HG02610 (cell line): ENCODE data around the gene HLA-DOB.

ENCODE experiments used
- ATAC-seq: cut with Tn5 transposase; IDR thresholded peaks from one replicate; pipeline ENCODE4 v1.9.1; 2021; ENCODE audit warnings: mild to moderate bottlenecking, moderate library complexity; ENCODE audit not compliant: unreplicated experiment

The HLA-DOB gene

DNA sequence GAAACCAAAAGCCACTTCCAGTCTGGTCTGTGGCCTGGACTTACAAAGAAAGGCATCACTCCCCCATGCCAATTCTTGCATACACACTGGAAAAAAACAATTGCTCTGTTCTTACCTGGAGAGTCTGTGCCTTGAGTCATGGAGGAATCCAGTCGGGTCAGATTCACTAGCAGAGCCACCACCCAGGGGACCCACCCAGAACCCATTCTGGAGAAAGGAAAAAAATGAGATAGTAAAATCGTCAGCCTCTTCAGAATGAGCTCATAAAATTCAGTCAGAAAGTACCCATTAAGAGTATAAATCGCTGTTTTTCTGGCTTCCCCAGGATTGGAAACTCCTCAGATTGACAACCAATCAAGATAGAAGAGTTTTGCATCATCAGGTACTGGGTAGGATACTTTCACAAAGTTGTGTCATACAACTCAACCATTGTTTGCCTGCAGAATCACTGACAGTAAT is at the start of gene HLA-DOB:
Gene HLA-DOB (minus strand): TSS at position 257 of the 459 bp plus-strand sequence. CDS start 51 bp downstream, at position 206.
- ATAC-seq: peak; percentile 44

DNA sequence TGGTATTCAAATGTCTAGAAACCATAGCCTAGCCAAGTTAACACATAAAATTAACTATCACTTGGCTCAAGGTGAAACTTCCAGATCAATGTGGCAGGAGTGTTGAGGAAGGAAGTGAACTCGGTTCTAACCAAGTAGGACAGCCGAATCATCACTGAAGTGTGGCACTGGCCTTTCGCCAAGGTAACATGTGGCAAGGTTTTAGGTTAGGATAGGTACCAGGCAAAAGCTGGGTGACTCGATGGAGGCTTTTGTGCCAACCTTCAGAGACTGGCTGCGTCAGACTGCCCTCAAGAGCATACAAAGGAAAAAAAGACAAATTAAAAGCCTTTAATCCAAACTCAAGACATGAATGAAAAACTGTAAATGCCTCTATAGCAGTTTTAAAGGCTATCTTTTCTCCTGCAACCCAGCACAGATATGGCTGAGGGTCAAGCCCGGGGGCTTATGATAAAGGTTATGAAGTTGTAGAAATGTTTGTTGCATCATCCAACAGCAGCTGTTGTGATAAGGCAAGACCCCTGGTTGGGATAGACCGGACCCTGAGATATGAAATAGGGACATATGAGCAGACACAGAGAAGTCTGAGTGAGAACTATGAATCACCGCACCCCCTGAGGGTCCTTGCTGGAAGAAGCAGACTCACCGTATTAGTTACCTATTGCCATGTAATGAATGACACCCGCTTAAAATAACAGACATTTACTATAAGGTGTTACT is 49.1 kb upstream of the HLA-DOB start:
- ATAC-seq: no peak

DNA sequence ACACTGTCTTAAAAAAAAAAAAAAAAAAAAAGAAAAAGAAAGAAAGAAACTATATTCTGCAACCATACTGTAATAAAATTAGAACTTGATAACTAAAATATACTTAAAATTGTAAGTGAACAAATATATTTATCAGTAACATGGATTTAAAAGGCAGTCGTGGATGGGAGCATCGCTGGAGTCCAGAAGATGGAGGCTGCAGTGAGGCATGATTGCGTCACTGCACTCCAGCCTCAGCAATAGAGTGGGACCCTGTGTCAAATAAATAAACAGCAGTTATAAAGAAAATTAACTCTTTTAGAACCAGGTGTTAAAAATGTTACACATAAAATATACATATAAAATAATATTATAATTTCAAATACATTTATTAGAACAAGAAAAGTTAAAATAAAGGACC is 45.9 kb upstream of the HLA-DOB start:
- no peak for ATAC-seq

GRCh38 chr6:32860674-32861073 is 43.9 kb upstream of the HLA-DOB start:
- ATAC-seq: no peak

GRCh38 chr6:32858194-32858593 is 41.4 kb upstream of the HLA-DOB start:
- no peak for ATAC-seq

GRCh38 chr6:32857156-32857891 is 40.5 kb upstream of the HLA-DOB start:
- ATAC-seq: no peak

- no peak for ATAC-seq
These were observed 38.8 kb upstream of the HLA-DOB start for GRCh38 chr6:32855467-32856174.

- peak; percentile 12 for ATAC-seq
These were observed 37.8 kb upstream of the HLA-DOB start for GRCh38 chr6:32854376-32855178.

GRCh38 chr6:32853541-32854375 is 37.0 kb upstream of the HLA-DOB start, which contains the start of the genes PSMB9 and TAP1:
Gene PSMB9, plus strand, starts transcription at chr6:32854192. Its CDS starts 38 bp downstream, at chr6:32854230.
Gene TAP1, minus strand, starts transcription at chr6:32853704. Its CDS starts 68 bp downstream, at chr6:32853636.
- peak; percentile 79 for ATAC-seq

DNA sequence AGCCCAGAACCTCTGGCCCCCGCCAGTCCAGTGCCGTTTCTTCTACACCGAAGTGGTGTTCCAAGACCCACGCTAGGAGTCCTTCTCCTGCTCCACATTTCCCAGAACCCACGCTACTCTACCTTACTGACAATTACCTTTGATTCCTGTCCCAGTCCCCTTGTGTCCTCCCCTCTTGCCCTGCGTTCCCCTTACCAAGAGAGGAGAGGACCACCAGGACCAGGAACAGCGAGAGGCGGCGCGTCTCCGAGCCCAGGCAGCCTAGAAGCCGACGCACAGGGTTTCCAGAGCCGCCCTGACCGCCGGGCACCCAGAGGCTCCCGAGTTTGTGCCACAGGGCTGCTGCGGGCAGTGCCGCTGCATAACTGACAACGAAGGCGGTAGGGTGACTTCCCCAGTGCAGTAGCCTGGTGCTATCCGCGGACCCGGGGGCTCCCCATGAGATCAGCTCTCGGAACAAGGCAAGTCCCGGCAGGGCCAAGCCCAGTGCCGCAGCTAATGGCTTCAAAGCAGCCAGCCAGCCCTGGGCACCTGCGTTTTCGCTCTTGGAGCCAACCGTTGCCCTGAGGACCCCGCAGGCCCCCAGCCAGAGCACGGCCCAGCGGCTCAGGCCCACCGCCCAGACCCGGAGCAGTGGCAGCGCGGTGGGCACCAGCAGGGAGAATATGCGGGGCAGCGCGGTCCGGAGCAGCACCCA is 36.2 kb upstream of the HLA-DOB start:
- peak; percentile 31 for ATAC-seq

GRCh38 chr6:32852018-32852843 is 35.4 kb upstream of the HLA-DOB start:
- no peak for ATAC-seq

DNA sequence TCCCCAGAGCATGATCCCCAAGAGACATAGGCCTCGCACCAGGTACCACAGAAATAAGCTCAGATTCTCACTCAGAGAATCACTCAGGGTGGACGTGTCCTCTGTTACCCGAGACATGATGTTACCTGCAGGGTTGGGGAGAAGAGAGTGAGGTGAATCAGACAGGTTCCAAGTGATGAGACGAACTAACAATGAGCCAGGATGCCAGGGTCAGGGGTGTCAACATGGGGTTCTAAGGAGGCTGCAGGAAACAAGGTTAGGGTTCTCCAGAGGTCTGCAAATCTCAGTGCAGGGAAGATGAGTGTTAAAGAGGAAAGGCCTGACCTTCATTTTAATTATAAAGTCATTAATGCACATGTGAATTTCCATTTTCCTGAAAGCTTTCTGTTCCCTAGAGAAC is 34.2 kb upstream of the HLA-DOB start:
- no peak for ATAC-seq

DNA sequence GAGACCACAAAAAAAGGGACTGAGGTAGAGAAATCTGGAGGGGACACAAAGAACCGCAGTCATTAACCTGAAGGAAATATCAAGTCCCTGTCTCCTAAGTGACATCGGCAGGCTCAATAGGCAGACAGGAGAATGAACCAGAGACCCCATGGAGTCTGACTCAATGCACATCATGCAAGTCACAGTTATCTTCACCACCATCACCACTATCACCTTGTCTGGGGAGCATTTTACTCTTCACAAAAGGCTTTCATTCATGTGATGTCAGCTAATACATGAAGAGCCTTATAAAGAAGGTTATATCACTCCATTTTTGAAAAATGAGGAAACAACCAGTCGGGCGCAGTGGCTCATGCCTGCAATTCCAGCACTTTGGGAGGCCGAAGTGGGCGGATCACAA is 32.3 kb upstream of the HLA-DOB start:
- ATAC-seq: no peak

- no peak for ATAC-seq
These were observed 31.0 kb upstream of the HLA-DOB start for GRCh38 chr6:32847795-32848194.

DNA sequence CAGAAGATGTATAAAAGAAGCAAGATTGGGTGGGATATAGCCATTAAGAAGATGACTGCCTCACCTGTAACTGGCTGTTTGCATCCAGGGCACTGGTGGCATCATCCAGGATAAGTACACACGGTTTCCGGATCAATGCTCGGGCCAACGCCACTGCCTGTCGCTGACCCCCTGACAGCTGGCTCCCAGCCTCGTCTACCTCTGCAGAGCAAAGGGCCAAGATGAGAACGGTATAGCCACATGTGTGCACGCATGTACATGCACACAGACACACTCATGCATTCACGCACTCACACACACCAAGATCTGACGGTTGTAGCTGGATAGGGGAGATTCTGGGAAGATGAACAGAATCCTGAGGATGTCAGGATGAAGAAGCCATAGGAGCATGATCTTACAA is 30.2 kb upstream of the HLA-DOB start:
- ATAC-seq: no peak

DNA sequence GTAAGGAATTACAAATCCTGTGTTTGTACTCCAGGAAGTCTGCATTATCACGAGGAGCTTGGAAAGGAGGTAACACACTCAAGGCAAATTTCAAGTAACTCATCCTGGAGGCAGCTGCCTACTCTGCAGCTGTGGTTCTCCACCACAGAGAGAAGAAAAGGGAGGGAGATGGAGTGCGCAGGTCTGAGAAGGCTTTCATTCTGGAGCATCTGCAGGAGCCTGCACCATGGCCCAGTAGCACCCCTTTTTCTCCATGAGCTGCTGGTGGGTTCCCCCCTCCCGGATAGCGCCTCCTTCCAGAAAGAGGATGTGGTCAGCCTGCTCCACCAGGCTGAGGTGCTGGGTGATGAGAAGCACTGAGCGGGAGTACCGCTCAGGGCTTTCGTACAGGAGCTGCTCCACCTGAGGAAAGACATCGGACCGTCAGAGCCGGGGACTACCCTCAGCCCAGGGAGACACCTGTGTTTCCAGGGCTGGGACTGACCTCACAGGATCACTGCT is 28.6 kb upstream of the HLA-DOB start:
- ATAC-seq: no peak

DNA sequence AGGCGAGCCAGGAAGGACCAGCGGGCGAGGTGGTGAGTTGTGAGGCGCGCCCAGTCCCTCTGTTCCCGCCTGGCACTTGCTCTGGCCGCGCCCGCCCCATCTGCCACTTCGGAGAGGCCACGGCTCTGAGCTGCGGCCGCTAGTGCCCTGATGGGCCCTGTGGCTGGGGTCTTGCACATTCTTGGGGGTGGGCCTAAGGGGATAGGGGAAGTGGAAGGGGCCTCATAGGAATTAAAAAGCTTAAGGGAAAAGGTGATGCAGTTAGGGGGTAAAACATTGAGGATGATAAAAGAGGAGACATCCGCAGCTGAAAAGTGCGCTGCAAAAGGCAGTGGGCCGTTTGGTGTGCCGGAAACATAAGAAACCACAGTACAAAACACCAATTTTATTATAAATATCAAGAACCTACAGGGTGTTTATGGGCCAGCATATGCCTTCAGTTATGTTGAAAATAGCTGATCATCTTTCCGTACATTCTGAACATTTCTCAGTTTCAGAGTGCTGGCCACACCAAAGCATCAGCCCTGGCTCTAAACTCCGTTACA is 28.1 kb upstream of the HLA-DOB start:
- ATAC-seq: no peak
